GM12878 (cell line): ENCODE measurements around the gene MYO1D. TPM values are rescaled to one million over a fixed set of nuclear protein-coding genes. Genes with fewer than 3 reads are reported as not detected.

Experiments used
- CREM ChIP-seq: IDR thresholded peaks from 2 replicates; pipeline ENCODE4 v1.6.1; 2014; ENCODE audit warnings: antibody characterized with exemption, low read depth
- E2F4 ChIP-seq: IDR thresholded peaks from 2 replicates; pipeline ENCODE4 v1.6.1; 2012; ENCODE audit warnings: low read depth, low read length, improper control_type of control experiment
- ELK1 ChIP-seq: IDR thresholded peaks from 2 replicates; pipeline ENCODE4 v1.6.1; 2012; ENCODE audit warnings: low read depth, low read length, improper control_type of control experiment
- EP300 ChIP-seq, 2 experiments: fragments of 150-350 bp in 1 of 2; IDR thresholded peaks; 2 replicates each; pipeline ENCODE4 v1.6.1; 2011 to 2012; ENCODE audit warnings: low read depth in 2 of 2, low read length in 2 of 2, borderline replicate concordance in 1 of 2, improper control_type of control experiment in 1 of 2, inconsistent platforms in 1 of 2; ENCODE audit not compliant: control insufficient read depth in 1 of 2
- HDAC6 ChIP-seq: fragments of 200-600 bp; sonication (generic); IDR thresholded peaks from one replicate; pipeline ENCODE4 v1.8.0; 2017; ENCODE audit warnings: antibody characterized with exemption; ENCODE audit not compliant: unreplicated experiment
- JUNB ChIP-seq: IDR thresholded peaks from 2 replicates; pipeline ENCODE4 v1.6.1; 2016; ENCODE audit warnings: antibody characterized with exemption, mild to moderate bottlenecking
- MEF2A ChIP-seq: IDR thresholded peaks from 2 replicates; pipeline ENCODE4 v1.6.1; 2011; ENCODE audit warnings: low read depth, mild to moderate bottlenecking, low read length, moderate library complexity; ENCODE audit not compliant: insufficient read depth
- NKRF ChIP-seq: fragments of 450-650 bp; conservative IDR thresholded peaks from 2 replicates; pipeline ENCODE4 v1.6.1; 2017; ENCODE audit warnings: mild to moderate bottlenecking, moderate library complexity
- NRF1 ChIP-seq: conservative IDR thresholded peaks from 2 replicates; pipeline ENCODE4 v1.6.1; 2011; ENCODE audit warnings: mild to moderate bottlenecking, low read depth, low read length, improper control_type of control experiment
- PRDM15 ChIP-seq: fragments of 450-650 bp; formaldehyde crosslinking; IDR thresholded peaks from 2 replicates; pipeline ENCODE4 v1.4.0; 2020; ENCODE audit warnings: mild to moderate bottlenecking, moderate library complexity
- RAD51 ChIP-seq: fragments of 450-650 bp; IDR thresholded peaks from 2 replicates; pipeline ENCODE4 v1.6.1; 2016; ENCODE audit warnings: moderate library complexity, mild to moderate bottlenecking, inconsistent platforms
- SKIL ChIP-seq: fragments of 450-650 bp; IDR thresholded peaks from 2 replicates; pipeline ENCODE4 v1.6.1; 2017; ENCODE audit warnings: mild to moderate bottlenecking, low read depth, inconsistent platforms; ENCODE audit not compliant: poor library complexity, severe bottlenecking
- YY1 ChIP-seq: IDR thresholded peaks from 2 replicates; pipeline ENCODE4 v1.6.1; 2011; ENCODE audit warnings: low read depth, mild to moderate bottlenecking, low read length
- ZBTB11 ChIP-seq: fragments of 450-650 bp; formaldehyde crosslinking; IDR thresholded peaks from 2 replicates; pipeline ENCODE4 v1.5.0; 2022; ENCODE audit warnings: mild to moderate bottlenecking, missing genetic modification characterization
- ZNF24 ChIP-seq: fragments of 450-650 bp; IDR thresholded peaks from 2 replicates; pipeline ENCODE4 v1.6.1; 2017; ENCODE audit warnings: antibody characterized with exemption, mild to moderate bottlenecking
- polyA plus RNA-seq, 11 experiments: library from polyadenylated mRNA; depleted of rRNA in 4 of 11; unstranded in 6 of 11; stranded (reverse) in 5 of 11; fragments of >200 nt; fragmentation: Nextera tagmentation in 4 of 11; fragmentation: Illumina TruSeq in 1 of 11; extraction: Ambion mirVana in 4 of 11; extraction: Trizol in 1 of 11; gene quantifications; 1 replicate in 1 of 11; 2 replicates in 10 of 11; pipeline versions ENCODE4 v1.2.1 to v1.2.3, GENCODE V29; 2011 to 2016; ENCODE audit warnings: inconsistent platforms in 2 of 11, missing spikeins in 2 of 11, low read depth in 1 of 11
- total RNA-seq, 4 experiments: library from RNA; depleted of rRNA in 3 of 4; stranded (reverse); fragments of >200 nt in 3 of 4; fragmentation: Illumina TruSeq in 1 of 4; extraction: Trizol in 1 of 4; gene quantifications; 2 replicates each; pipeline versions ENCODE4 v1.2.1 to v1.2.3, GENCODE V29; 2013 to 2021

The MYO1D gene
- total and polyA plus RNA-seq, 10 of the 15 experiments (the other 5 are each of a cell fraction or from before 2014, with no cell fraction given): 1.8 to 37.7 (median 25.4) TPM

- TF ChIP-seq ZBTB11 (CRISPR knock-in tag) (no peak), NKRF (no peak), HDAC6 (no peak), MEF2A (0 out of 2 replicates have a peak, but pooled peaks have one; percentile 35), NRF1 (no peak), EP300 (IDR thresholded peaks at IDR 0.05; ENCODE audit: borderline replicate concordance in 1 of 2, control insufficient read depth in 1 of 2, low read depth in 2 of 2, low read length in 2 of 2) (no peak), SKIL (no peak), RAD51 (peak; percentile 53; the same call in 1 of the 2 replicates), ELK1 (no peak), E2F4 (no peak), CREM (no peak), ZNF24 (peak; percentile 57; the same call in 1 of the 2 replicates), JUNB (no peak), PRDM15 (CRISPR knock-in tag) (no peak), YY1 (no peak)
Measured at GRCh38 chr17:32558326-32558955, 318.5 kb downstream of the MYO1D start (continued).
